GM18907 (cell line): ENCODE results near the gene CHN1.

ENCODE experiments used
- ATAC-seq: cut with Tn5 transposase; IDR thresholded peaks from one replicate; pipeline ENCODE4 v1.9.1; 2021; ENCODE audit warnings: mild to moderate bottlenecking, moderate library complexity; ENCODE audit not compliant: unreplicated experiment

Gene CHN1

GRCh38 chr2:175004980-175005732, at the start of gene CHN1:
Gene CHN1, minus strand, starts transcription at chr2:175005381. Its CDS starts 469 bp downstream, at chr2:175004912.
- ATAC-seq, result peak; percentile 68

DNA sequence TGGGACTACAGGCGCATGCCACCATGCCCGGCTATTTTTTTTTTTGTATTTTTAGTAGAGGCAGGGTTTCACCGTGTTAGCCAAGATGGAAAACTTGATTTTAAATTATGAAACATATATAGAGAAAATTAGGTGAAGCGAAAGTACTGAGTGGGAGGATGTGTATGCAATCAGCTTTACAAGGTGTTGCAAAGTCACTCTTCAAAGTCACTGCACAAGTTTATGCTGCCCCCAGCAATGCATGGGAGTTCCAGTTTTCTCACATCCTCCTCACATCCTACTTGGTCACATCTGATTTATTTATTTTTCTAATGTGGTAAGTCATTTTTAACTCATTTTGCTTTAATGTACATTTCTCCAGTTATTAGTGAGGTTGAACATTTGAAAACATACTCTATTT, 49.2 kb upstream of the CHN1 start:
- no peak for ATAC-seq

- ATAC-seq, result no peak
Observed at GRCh38 chr2:175049661-175050060, 44.5 kb upstream of the CHN1 start.

DNA sequence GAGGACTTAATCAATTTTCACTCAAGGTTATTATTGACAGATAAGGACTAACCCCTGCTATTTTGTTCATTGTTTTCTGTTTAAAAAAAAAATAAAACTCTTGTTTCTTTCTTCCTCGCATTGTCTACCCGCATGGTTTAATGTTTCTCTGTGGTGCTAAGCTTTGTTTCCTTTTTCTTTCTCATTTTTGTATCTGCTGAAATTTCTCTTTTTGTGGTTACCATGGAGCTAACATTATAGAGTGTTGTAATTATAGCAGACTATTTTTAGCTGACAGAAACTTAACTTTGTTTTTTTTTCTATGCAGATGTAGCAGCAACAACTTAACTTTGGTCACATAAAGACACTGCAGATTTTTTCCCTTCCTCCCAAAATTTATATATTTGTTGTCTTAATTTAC, 43.1 kb upstream of the CHN1 start:
- ATAC-seq, result no peak

DNA sequence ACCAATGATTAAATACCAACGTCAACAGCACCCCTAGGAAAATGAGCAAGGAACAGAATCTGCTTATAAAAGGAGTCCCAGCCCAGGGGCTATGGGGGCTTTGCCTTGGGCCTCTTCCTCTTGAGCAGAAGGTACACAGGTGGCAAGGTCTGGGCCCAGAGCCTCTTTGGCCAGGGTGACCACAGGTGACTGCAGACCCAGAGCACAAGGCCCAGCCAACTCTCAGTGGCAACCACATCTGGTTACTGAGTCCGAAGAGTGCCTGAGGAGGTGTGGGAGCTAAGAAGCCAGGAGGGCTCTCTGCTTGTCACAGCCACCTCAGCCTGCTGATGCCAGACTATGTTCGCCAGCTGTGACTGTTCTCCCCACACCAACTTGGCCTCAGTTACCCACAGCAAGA, 34.3 kb upstream of the CHN1 start:
- no peak for ATAC-seq

DNA sequence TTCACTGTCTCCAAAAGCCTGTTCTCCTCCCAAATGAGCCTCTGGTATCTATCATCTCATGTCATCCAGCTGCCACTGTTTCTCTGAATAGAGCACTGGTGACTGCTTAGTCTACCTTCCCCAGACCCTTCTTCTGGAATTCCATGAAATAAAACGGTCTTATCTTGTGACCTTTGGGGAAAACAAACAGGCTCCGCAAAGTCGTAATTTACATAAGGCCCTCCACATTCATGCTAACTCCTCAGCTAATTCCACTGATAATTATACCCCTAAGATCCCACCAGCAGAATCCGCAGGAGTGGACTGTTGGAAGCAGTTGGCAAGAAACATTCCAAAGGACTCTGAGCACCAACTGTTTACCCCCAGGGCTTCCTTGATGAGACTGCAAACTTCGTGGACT, 33.9 kb upstream of the CHN1 start:
- no peak for ATAC-seq

- no peak for ATAC-seq
Observed at GRCh38 chr2:175037941-175038340, 32.8 kb upstream of the CHN1 start.

- ATAC-seq, result peak; percentile 50
Observed at GRCh38 chr2:175036582-175037018, 31.4 kb upstream of the CHN1 start.

GRCh38 chr2:175035806-175036205, 30.6 kb upstream of the CHN1 start:
- no peak for ATAC-seq

DNA sequence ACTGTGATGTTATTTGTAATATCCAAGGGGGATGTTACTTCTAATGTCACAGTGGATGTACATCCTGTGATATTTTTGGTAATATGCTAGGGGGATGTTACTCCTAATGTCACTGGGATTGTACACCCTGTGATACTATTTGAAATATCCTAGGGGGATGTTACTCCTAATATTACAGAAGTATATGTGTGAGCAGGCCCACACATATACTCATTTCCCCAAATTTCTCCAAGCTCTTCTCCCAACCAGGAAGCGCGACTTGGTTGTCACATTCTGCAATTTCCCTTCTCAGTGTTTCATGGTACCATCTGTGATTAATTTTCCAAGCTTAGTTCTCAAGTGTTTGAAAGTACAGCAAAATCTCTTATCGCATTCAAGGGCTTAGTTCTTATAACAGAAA, 29.5 kb upstream of the CHN1 start:
- no peak for ATAC-seq

DNA sequence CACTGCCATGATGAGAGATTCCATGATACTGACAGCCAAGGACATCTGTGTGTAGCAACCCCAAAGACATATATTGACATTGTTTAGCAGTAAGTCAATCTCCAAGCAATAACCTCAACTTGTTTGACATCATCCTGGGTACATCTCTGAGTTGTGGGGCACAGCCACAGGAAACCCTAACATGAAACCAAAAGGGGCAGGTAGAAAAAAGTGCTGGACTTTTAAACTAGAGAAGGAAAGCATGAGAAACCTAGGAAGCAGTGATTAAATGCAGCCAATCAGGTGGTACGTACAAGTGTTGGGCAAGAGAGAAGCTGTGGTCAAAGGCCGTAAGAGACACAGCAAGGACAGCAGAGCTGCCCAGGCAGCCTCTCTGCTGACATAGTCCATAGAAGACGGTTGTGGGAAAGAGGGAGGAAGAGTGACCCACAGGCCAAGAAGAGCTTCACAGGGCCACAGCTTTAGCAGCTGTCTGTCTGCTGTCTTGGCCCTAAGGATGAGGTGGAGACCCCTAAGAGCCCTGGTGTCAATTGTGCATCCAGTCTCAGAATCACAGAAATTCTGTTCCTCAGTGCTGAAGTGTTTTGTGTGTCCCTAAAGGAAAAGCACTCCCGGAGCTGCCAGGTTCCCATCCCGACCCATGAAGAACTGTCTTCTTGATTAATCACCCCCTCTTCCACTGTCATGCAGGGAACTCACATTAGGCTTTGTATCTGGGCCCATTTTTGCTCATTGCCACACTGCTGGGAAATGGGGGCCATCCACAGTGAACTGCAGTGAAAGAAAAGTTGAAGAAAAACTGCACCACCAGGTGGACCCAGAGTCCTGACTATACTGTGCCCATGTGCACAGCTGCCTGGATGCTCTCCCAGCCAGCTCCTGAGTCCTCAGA, 25.4 kb upstream of the CHN1 start:
- no peak for ATAC-seq

DNA sequence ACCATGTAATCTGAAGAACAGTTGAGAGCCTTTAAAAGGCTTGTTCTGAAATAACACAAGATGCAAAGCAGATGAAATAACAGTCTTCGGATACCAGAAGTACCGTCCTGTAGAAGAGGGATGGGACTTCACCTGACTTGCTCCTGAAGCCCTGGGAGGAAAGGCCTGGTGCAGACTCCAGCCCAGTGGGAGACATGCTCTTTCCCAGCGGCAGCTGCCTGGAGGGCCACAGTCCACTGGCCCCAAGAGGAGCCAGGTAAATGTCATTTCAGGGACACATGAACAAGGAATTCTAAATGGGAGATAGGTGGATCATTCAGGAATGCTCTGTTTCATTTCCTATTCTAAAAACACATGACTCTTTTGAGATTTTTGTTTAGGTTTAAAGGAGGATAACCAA, 22.6 kb upstream of the CHN1 start:
- no peak for ATAC-seq

- no peak for ATAC-seq
Observed at GRCh38 chr2:175026385-175026784, 21.2 kb upstream of the CHN1 start.

DNA sequence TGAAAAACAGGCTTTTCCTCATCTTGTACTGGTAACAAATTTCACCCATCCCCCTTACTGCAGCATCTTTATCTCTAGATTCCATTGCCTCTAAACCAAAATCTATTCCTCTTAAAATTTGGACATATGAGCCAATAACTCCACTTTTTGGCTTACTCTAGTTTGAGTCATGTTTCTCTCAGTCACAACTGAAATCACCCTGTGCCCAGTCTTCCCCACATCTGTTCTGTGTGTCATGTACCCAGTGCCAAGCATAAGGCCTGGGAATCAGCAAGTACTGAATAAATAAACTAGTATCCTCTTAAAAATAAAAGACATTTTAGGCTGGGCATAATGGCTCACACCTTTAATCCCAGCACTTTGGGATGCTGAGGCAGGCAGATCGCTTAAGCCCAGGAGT, 20.8 kb upstream of the CHN1 start:
- ATAC-seq, result no peak

DNA sequence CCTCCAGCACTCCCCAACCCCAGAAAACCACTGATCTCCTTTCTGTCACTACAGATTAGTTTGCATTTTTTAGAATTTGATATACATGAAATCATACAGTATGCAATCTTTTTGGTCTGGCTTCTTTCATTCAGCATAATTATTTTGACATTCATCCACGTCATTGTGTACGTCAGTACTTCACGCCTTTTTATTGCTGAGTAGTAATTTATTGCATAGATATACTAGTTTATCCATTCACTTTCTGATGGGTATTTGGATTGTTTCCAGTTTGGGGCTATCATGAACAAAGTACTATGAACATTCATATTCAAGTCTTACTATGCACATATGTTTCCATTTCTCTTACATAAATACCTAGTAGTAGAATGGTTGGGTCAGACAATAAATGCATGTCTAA, 20.1 kb upstream of the CHN1 start:
- ATAC-seq, result no peak

- no peak for ATAC-seq
Observed at GRCh38 chr2:175022923-175023322, 17.7 kb upstream of the CHN1 start.

DNA sequence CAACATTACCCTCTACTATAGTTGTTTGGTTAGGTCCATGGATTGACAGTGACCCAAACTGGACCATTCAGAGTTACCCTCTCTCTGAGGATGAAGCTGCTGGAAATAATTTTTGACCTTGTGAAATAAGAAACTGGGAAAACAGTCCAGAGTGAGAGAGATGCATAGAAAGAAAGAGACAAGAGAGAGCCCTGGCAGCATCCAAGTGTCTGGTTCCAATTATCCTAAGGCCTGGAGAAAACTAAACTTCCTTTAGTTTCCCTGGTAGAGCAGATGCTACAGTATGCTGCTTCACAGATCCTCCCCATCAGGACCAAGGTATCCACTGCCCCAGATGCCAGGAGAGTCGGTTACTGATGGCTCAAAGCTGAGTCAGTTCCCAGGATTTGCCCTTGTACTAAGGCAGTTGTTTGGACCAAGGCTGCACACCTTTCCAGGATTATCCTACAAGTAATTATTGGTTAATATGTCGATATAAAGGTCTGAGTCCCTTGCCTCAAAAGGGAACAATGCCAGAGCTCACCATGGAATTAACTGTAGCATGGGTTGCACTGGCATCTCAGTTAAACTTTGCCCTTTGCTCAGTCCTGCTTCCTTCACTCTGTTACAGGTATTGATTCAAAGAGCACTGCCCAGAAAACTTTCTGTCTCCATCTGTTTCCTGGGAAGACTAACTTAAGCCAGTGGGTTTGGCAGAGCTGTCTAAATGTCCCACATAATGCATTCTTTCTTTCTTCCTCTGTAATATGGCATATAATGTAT, 14.6 kb upstream of the CHN1 start:
- no peak for ATAC-seq

GRCh38 chr2:175017618-175018414, 12.6 kb upstream of the CHN1 start:
- ATAC-seq, result no peak

GRCh38 chr2:175015340-175015739, 10.2 kb upstream of the CHN1 start:
- ATAC-seq, result no peak

GRCh38 chr2:175012516-175012915, 7.3 kb upstream of the CHN1 start:
- ATAC-seq, result no peak

DNA sequence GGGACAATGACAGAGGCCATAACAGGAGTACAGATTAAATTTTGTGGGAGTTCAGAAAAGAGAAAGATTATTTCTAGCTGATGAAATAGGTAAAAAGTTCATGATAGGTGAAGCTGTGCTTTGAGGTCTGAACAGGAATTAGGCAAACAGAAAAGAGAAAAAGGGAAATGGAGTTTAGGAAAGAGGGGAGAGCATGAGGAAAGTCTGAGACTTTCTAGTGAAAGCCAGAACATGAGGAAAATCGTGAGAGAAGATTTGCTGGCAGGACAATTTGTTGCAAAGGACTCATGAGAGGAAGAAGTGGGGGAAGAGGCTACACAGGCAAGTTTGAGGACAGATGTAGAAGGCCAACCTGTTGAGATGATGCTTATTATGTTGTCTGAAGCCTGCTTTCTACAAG, 6.3 kb upstream of the CHN1 start:
- ATAC-seq, result no peak
